GM19023 (cell line): ENCODE measurements around the gene TPM3.
"Not testable (repeated sequence)": the region's sequence is repeated elsewhere in the genome, so short reads cannot be mapped to it uniquely, and the experiment has no call there.

ENCODE experiments used
- ATAC-seq: cut with Tn5 transposase; IDR thresholded peaks from one replicate; pipeline ENCODE4 v1.9.1; 2021; ENCODE audit warnings: mild to moderate bottlenecking, moderate library complexity; ENCODE audit not compliant: unreplicated experiment

The TPM3 gene

DNA sequence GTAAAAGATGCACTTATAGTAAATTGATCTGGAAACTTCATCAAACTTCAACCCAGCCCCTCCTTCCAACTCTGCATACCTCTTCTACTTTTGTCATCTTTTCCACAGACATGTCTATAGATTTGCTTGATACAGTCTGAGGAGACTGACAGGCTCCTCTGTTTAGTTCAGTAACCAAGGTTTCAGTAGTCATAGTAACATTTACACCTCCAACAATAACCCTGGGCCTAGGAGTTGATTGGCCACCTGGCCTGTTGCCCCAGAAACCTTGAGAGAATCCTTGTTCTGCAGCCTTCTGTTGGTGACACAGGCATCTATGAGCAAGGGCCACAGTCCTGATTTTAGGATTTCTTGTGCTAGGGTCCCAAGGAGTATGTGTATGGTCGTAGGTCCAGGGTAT is 14.3 kb upstream of the TPM3 start, which contains the start of gene CFAP141:
Gene CFAP141, minus strand, starts transcription at position 138 of the 400 bp plus-strand sequence. Its CDS starts 26 bp downstream, at position 112.
- ATAC-seq = no peak

DNA sequence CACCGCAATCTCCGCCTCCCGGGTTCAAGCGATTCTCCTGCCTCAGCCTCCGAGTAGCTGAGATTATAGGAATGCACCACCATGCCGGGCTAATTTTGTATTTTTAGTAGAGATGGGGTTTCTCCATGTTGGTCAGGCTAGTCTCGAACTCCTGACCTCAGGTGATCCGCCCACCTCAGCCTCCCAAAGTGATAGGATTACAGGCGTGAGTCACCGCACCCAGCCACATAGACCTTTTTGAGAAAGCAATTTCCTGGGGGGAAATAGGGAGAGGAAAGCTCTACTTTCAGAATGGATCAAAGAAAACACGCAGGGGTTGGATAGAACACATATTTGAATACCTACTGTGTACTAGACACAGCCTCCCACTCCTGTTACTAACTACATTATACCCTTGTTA is 13.9 kb upstream of the TPM3 start:
- ATAC-seq = not testable (repeated sequence)

DNA sequence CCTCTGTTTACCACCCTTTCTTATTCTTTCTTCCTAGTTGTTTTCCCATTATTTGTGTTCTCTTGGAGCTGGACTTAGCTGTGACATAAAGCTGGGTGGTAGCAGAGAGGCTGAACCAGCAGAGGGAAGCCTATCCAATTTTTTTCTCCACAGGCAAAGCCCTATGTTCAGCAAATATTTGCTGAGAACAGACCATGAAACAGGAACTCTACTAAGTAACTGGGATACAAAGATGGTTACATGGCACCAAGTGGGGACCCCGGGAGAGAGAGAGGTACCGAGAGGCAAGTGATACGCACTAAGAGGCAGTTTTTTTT is 7.6 kb upstream of the TPM3 start:
- no peak for ATAC-seq

DNA sequence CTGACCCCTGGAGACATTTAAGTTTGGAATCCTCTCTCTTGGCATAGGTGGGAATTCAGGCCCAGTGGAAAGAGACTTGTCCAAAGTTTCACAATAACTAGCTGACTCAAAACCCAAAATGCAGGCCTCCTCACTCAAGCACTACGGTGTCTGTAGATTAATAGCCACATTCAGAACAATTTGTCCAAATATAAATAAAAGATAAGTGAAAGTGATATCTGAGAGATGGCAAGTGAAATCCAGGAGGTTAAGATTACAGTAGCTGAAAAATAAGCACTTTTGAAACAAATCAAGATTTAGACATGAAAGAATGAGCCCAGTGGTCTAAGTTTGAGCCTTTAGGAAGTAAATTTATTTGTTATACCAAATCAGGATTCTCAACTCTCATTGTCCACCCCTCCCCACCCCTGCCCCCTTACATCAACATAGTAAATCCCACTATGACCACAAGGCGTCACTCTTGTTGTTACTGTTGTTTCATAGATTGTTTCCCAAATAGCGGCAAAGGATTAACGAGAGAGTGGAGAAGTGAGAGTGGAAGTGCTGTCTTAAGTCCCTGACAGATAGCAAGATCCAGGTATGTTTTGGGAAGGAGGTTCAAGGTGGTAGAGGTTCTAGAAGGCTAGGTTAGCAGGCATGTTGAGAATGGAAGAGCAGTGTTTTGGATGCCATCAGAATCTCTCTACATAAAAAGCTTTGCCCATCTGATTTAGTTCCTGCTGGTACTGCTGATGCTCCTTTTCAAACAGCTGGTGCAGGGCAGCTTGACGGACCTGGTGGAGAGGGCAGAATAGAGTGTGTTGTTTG is 7.1 kb upstream of the TPM3 start:
- no peak for ATAC-seq

DNA sequence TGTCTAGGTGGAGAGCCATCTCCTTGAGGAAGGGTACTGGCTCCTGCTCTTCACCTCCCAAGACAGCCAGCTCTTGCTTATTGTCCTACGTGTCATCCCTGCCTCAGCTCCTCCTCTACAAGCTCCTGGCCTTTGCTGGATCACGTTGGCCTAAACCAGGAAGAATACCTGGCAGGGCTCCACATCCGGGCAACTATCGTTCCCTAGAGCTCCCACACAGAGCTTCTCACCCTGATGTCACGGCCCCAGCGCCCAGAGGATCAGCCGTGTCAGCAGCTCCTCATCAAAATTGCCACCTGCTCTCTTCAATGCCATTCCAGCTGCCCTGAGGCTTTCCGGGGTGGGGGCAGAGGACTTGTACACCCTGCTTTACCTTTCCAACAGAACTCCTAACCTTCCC is 1.9 kb upstream of the TPM3 start:
- no peak for ATAC-seq

DNA sequence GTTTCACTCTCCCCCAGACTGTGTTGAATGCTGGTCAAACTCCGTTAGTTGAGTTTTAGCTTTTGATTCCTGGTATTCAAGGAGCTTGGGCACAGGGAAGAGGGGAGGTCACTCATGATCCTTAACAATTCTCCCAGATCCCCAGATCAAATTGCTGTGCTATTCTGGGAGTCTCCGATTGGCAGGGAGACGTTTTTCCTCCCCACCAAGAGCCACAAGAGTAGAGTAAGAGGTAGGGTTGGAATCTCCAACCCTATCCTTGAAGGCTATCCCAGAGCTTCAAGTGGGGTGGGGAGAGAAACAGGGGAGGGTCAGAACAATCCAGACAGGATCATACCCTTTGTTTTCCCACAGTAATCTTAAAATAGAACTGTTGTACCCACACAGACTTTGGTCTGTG is 576 bp upstream of the TPM3 start:
- no peak for ATAC-seq

DNA sequence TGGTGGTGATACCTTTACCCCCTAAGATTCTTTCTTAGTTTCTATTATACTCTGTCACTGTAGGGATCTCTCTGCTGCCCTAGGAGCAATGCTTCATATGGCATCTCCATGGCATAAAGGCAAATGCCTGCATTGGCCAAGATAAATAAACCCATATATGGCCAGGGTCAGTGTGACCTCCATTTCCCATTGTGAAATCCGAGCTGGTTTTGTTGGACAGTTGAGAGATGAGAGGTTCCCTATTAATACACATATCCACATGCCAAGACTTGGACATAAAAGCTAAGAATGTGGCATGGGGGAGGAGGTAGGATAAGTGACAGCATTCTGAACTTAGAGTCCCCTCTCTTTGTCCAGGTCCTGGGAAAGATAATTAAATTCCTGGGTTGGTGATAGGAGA is 1.4 kb downstream of the TPM3 start:
- no peak for ATAC-seq

DNA sequence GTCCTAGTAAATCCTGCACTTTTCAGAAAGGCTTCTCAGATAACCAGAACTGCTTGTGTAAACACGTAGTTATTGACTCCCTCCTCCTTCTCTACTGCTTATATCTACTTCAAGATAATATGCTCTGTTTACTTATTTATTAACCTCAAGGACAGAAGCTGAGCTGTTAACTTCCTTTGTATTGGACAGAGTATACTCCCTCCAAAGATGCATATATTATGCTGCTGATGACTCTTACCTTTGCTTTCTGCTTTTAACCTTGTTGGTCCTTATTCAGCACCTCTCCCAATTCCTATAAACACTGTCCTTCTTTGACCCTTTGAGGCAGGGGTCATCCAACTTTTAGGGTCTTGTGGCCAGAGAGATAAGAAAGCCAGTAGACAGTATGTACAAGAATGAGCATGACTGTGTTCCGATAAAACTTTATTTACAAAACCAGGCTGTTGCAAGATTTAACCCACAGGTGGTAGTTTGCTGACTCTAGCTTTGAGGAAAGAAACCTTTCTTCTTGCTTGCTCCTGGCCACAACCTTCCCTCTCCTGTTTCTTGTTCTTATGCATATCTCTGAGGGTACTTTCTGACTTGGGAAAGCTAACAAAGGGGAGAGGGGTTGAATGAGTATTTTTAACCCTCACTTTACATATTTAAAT is 4.9 kb downstream of the TPM3 start:
- ATAC-seq = no peak

DNA sequence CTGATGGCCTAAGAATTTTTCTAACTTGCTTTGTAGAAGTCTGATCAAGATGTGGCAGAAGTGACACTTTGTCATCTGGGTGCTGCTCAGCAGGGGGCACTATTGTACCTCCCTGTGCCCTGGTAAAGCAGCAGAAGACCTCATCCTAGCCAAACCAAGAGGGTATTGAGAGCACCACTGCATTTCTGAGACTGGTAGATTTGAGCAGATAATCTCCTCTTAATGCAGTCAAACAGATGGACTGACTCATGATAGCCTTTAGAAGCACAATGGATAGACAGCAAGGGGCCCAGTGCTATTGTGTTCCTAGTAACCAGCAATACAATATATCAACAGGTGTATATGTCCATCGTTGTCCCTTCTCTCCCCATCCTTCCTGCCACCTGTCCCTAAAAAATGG is 5.7 kb downstream of the TPM3 start:
- no peak for ATAC-seq

DNA sequence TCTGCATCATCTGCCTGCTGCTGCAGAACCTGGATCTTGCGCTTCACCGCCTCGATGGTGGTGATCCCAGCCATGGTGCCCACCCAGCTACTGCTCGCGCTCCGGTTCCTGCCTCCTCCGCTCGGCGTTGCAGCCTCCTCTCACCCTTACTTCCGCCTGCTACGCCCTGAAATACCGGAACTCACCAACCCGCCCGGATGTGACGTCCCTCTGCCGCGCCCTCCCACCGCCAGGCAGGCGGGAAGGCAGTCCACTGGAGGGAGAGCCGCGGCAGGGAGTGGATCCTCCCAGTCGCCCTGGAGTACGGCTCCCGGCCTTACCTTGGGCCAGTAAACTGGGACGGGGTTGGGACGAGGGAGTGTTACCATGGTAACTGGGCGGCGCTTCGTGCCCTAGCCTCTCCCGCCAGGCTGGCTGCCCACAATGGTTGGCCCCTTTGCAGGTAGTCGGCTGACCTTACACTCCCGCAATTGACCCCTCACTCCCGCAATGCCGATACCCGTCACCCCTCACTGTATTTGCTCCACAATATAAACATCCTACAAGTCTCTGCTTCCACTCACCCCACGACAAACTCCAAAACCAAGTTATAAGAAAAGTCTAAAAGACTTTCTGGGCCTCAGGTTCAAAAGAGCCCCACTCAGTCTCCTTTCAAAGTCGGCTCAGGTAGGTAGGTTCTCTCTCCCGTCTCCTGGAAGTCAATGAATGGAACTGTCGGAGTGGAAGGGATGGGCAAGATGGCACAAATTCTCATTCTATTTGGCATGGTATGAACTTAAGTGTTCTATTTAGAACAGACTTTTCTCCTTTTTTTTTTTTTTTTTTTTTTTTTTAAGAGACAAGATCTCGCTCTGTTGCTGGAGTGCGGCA is 8.6 kb downstream of the TPM3 start:
- peak; percentile 86 for ATAC-seq

DNA sequence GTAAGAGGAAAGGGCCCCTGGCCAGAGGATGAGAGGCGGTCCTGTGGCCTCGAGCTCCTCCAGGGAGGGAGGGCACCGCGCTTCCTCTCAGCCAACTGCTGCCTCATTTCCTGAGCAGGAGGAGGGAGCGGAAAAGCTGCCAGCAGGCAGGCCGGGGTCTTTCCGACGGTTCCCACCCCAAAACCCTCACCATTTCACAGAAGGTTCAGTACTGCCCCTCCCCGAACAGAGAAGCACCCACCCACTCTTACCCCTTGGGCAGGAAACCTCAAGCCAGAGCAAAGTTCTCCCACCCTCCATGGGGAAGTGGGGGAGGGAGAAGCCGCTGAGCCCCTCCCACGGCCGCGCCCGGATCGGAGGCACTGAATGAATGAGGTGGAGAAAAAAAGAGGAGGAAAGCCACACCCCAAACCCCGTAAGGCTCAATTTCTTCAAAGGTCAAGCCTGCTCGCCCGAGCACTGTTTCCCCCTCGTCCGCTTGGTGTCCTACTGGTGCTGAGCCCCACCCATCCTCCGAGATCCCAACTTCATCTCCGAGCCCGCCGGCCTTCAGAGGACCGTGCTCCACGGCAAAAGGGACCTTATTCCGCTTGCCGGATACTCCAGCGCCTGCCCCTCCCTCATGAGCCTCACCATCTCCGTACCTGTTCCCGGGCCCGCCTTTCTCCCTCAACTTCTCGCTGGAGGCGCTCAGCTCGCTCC is 9.4 kb downstream of the TPM3 start:
- peak; percentile 42 for ATAC-seq

DNA sequence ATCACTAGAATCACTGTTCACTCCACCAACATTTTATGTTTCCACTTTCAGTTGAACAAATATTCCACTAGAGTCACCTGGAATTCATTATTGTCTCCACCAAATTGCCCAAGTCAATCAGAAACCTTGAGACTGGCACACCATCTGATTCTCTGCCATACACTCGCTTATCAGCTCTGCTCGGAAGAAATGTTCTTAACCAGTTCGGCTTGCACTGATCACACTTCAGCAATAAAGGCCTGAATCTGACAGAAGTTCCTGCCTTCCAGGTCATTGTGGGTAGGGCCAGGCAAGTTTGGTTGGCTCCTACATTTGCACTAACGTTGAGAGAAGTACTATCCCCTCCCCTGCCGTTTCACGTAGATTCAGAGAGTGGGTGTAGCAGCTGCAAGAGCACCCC is 10.0 kb downstream of the TPM3 start:
- ATAC-seq = no peak

DNA sequence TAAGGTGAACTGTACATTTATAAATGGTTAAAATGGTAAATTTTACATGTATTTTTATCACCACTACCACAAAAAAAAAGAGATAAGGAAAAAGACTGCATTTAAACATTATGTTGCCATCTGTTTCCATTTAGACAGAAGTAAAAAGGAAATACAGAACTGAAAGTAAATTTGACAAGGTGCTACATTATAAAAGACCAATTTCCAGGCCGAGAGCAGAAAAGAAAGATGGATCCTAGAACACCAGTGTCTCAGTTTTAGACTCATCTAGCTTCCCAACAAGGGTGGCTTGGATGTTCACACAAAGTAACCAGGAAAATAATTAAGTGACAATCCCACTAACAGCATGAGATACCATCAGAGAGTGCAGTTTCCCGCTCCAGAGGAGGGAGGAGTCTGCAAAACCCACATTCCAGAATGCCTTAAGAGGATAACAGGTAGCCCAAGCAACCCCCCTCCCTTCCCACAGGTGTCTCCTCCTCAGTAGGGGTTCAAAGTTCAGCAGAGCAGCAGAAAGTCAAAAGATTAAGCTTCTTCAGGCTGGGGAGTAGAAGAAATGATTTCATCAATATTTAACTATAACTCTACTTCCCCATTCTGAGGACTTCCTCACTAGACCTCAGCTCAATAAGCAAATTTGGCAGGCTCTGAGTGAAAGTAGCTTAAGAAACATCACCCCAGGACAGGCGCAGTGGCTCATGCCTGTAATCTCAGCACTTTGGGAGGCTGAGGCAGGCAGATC is 11.8 kb downstream of the TPM3 start:
- no peak for ATAC-seq

DNA sequence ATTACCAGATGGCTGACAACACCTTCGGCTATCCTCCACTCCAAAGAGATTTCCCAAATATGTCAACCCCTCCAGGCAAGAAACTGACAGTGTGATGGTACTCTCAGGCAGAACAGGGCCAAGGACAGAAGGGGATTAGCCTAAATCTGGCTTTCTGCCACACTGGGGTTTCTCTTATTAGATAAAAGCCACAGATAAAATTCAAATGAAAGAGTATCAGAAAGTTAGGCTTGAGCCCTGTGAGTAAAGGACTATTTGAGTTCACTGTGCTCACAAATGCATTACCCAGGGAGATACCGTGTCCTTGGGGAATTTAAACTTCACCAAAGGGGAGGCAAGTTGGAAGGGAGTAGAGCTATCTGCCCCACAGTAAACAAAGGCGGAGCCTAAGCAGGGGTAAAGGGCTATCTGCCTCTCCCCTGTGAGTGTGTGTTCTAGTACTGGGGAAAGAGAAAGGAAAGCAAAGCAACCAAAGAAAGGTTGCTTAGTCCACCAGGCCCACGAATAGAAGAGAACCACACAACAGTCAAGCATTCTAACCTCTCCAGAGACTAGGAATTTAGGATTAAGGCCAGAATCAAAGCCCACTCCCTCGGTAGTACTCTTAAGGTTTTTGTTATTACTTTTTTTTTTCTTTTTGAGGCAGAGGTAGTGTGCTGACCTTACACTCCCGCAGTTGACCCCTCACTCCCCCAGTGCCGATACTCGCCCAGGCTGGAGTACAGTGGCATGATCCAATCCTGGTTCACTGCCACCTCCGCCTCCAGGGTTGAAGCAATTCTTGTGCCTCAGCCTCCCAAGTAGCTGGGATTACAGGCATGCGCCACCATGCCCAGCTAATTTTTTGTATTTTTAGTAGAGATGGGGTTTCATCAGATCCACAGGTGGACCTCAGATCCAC is 12.7 kb downstream of the TPM3 start:
- ATAC-seq = no peak

DNA sequence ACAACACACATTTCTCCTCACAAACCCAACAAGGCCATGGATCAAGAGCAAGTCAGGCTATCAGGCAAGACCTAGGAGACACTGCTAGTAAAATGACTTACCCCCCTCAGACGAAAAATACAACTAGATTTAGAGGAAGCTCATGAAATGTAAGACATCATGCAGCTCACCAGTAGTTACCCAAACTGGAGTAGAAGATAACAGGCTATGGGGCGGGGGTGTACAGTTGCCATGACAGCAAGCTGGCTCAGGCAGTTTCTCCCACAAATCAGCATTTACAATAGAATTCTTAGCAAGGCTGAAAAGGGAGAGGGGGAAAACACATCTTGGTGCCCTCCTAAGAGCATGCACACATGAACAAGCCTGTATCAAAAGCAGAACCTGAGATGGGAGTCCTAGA is 13.9 kb downstream of the TPM3 start:
- ATAC-seq = no peak

DNA sequence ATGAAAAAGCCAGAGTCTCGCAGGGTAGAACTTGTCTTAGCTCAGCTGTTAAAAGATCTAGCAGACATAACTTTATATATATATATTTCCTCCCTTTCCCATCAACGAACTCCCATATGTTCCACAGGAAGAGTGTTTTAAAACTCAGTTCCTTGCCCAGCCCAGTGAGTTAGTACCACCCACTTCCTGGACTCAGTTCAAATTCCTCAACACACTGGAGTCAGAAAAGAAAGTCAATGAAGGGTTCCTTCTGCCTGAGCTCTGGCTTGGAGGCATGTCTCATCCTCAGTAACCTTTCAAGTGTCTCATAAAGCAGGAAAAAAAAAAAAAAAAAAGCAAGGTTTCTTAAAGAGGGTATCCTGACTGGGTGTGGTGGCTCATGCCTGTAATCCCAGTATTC is 15.6 kb downstream of the TPM3 start:
- ATAC-seq = no peak

DNA sequence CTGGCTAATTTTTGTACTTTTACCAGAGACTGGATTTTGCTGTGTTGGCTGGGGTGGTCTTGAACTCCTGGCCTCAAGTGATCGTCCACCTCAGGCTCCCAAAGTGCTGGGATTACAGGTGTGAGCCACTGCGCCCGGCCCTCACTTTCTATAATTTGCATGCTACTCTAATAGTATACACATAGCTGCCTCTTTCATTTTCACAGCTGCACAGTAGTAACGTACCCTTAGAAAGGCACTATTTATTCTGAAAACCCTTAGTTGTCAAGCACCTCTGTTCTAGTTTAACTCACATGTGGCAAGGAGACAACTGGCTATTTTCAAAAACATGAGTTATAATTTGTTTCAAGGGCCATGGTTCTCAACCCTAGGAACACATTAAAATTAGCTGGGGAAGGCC is 17.2 kb downstream of the TPM3 start:
- ATAC-seq = no peak

DNA sequence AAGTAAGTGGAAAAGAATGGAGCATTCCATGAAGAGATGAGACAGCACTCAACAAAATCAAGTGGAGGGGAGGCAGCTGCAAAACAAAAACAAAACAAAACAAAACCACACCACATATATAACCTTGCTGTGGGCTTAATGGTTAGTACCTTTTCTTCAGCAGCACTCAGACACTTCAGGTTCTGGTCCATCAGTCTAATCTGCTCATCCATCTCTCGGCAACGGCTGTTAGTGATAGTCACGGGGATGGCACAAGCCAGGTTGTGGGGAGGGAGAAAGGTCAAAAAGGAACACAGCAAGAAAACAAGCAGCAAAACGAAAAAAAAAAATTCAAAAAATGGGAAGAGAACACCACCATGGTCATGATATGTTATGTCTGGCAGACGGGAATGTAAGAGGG is 20.0 kb downstream of the TPM3 start:
- no peak for ATAC-seq

DNA sequence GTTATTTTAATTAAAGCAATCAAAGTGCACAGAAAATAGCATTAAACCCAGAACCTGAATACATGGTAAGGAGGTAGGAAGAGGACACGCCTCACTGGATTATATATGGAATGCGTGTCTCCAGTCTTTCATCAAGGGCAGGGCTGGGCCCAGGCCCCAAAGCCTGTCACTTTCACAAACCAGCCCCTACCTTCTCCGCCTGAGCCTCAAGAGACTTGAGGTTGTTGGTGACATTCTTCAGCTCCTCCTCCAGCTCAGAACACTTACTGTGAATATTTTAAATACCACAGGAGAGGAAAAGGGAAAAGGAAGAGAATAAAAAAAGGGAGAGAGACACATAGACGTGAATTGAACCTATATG is 20.7 kb downstream of the TPM3 start:
- ATAC-seq = no peak
